GM18858 (cell line): ENCODE data around the gene HMGB2.
A peak's percentile ranks its signal among the peaks of the same experiment; 100 is the strongest.

Experiments used
- ATAC-seq: cut with Tn5 transposase; IDR thresholded peaks from one replicate; pipeline ENCODE4 v1.9.1; 2021; ENCODE audit not compliant: unreplicated experiment

The HMGB2 gene

DNA sequence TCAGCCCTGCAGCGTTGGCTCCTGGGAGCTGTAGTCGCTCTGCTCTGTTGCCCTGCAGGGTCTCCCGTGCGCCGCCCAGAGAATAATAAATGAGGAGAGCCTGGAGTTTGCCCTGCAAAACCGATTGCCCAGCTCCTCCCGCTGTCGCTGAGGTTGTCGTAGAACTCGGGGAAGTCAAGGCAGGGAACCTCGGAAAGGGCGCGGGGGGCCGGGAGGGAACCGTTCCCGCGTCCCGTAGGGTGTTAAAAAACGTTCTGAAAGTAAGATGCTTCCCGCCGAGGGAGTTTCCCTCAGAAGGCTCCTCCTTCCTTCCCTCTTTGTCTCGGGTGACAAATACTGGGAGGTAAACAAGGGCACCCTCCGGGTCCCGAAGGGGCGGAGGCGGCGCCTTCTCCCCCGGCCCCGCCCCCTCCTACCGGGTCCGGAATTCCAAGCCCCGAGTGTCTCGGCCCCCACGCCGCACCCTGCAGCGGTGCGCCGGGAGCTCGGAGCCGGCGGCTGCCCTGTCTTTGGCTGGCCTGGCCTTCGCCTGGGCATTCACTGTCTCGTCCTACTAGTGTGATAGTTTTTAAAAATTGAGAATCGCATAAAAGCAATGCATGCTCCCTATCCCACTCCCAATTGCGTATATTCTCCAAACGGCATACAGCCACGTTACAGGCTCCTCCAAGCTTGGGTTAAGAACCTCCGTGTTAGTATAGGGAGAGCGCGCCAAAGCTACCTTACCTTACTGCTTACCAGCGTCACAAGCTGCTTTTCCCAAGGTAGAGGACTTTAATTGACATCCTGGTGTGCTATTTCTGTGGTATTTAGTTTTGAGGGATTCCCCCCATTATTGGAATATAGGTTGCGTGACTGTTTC, 964 bp upstream of the HMGB2 start:
- peak; percentile 32 for ATAC-seq

DNA sequence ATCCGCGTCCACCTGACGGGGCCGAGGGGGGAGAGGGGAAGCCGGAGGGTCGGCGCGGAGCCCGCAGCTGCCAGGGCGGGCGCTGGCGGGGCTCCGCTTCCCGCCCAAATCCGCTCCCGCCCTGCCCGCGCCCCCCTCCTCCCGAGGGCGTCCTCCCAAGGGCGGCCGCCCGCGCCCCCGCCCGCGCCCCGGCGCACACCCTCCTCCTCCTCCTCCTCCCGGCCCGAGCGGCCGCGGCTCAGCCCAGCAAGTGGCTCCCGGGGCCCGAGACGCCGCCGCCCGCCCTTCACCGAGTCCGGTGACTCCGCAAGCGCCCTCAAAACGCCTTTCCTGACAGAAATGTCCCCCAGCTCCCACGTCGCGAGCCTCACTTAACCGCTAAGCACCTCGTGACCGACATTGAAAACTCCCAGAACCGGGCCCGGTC, 487 bp downstream of the HMGB2 start:
- no peak for ATAC-seq

- no peak for ATAC-seq
These were observed 1.0 kb downstream of the HMGB2 start for GRCh38 chr4:173332963-173333657.

DNA sequence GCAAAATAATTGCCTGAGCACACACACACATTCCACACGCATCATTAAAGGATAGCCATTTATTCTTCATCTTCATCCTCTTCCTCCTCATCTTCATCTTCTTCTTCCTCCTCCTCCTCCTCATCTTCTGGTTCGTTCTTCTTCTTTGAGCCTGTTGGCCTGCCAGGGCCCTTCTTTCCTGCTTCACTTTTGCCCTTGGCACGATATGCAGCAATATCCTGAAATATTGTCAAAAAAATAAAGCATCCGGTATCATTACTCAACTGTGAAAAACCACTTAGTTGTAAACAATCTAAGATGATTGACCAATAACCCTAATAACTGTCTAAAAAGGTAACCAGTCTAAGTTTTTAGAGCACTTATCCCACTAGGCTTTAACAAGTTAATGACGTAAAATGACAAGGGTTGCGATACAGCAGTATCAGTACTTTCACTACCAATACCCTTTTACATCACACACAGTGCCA, 2.1 kb downstream of the HMGB2 start:
- ATAC-seq = no peak

DNA sequence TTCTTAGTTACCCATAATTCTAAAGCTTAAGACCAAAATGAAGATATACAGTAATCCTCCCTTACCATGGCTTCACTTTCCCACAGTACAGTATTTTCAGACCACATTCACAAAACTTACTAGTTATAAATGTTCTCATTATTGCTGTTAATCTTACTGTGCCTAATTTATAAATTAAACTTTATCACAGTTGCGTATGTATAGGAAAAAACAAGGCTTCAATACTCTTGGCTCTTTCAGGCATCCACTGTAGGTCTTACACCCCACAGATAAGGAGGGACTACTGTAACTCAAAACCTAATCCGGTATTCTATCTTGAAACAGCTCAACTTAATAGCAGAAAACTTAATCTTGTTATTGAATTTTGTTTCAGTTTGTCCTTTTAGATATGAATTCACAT, 3.6 kb downstream of the HMGB2 start:
- no peak for ATAC-seq

- no peak for ATAC-seq
These were observed 5.8 kb downstream of the HMGB2 start for GRCh38 chr4:173328236-173328901.

GRCh38 chr4:173325007-173325736, 9.0 kb downstream of the HMGB2 start:
- no peak for ATAC-seq

- ATAC-seq = no peak
These were observed 14.5 kb downstream of the HMGB2 start for GRCh38 chr4:173319696-173320095.

DNA sequence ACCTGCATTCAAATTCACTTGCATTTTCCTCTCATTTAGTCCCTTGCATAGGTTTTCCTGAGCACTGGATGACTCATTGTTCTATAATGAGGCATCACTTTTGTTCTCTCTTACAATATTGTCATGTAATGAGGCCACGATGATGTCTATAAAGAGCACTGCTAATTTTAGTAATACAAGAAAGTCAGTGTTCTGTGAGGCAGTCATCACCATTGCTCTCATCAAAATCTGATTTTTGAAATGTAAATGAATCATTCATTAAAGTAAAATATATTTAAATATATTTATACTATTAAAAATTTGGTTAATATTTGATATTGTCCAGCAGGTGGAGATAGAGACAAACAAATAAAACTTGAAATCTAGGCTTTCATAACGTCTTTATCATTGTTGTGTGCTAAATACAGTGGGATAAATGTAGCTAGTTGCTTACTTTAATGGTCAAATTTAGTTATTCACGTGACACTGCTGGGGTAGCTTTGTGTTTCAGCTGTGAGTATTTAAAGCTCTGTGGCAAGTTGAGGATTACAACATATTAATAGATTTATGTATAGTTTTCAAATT, 15.4 kb downstream of the HMGB2 start:
- peak; percentile 48 for ATAC-seq

DNA sequence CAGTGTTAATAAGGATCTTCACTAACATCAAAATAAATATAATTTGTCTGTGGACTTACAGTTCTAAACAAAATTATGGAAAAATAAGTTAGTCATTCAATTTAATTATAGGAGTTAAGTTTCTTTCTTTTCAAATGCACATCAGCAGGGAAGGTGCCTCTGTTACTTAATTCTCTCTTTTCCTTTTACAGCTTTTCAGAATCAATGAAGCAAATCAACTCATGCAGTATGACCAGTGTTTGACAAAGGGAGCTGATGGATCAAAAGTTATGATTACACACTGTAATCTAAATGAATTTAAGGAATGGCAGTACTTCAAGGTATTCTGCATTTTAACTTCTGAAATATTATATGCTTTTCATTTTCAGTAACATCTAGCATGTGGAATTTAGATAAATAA, 15.9 kb downstream of the HMGB2 start:
- no peak for ATAC-seq

GRCh38 chr4:173317004-173317403, 17.2 kb downstream of the HMGB2 start:
- ATAC-seq = no peak

GRCh38 chr4:173316060-173316459, 18.1 kb downstream of the HMGB2 start:
- no peak for ATAC-seq

DNA sequence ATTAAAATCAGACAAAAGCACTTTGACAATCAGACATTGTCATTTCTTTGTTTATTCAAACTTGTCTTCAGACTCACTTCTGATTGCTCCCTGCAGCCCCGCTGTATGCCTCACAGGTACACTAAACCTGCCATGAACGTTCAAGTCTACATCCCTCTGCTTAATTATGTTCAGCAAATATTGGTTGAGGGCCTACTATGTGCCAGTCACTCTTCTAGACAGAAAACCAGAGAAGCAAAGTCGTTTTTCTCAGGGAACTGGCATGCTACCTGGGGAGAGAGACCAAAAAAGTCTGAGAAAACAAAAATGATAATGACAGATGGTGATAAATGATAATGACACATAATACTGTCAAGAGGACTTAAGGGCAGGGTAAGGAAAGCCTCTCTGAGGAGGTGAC, 19.4 kb downstream of the HMGB2 start:
- no peak for ATAC-seq

DNA sequence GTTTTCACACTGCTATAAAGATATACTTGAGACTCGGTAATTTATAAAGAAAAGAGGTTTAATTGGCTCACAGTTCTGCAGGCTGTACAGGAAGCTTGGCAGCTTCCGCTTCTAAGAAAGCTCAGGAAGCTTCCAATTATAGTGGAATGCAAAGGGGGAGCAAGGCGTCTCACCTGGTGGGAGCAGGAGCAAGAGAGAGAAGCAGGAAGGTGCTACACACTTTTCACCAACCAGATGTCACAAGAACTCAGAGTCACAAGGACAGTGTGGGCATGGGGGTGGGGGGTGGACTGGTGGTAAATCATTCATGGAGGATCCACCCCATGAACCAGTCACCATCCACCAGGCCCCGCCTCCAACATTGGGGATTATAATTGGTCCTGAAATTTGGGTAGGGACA, 22.8 kb downstream of the HMGB2 start:
- no peak for ATAC-seq

DNA sequence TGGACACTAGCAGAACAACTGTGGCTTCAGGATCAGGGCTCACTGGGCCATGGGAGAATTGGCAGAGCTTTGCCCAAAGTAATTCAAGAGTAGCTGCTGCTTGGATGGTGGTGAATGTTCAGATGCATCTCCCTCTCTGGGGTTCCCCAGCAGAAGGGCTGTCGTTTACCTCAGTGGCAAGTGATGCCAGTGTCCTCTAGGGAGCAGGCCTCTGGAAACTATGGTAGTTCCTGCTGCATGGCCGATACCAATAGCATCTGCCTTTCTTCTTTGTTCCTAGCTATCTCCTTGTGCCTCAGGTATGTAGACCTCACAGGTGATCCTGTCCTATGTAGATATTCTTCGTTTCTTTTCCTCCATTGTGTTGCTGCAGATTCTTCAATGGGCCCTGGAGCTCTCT, 26.4 kb downstream of the HMGB2 start:
- no peak for ATAC-seq

GRCh38 chr4:173301518-173302201, 32.5 kb downstream of the HMGB2 start:
- no peak for ATAC-seq

DNA sequence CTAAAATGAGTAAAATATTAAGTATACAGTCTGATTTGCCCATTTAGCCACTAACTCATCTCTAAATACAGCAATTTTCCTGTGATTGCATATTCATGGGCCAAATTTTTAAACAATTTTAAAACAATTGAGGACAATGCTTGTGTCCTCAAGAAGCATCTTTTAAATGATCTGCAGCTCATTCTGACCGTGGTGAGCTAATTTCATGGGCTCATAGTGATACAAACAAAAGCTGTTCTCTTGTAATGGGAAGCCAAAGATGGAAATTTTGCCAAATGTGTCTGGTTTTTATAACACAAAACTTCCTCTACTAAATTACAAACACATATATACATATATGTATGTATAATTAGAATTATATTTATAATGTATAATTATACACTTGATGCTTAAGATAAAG, 39.7 kb downstream of the HMGB2 start:
- no peak for ATAC-seq

- no peak for ATAC-seq
These were observed 40.5 kb downstream of the HMGB2 start for GRCh38 chr4:173293663-173294062.

GRCh38 chr4:173291899-173292298, 42.3 kb downstream of the HMGB2 start:
- no peak for ATAC-seq

DNA sequence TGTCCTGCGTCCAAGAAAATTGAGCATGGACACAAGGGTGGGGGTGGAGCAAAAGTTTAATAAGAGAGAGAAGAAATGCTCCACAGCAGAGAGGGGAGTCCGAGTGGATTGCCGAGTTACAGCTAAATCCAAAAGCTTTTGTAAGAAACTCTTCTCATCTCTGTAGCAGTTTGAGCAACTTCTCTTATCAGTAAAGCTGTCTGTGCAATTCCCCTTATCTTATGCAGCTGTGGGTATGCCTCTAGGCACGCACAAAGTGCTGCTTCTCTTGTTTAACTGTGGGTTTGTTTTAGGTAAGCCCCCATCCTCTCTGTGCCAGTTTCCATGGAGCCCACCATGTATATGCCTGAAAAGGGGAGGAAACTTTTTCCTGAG, 44.8 kb downstream of the HMGB2 start:
- no peak for ATAC-seq
